GM12873 (cell line): Measurements from ENCODE around the gene TFPT.

Experiments
- CTCF ChIP-seq: IDR thresholded peaks from 2 replicates; pipeline ENCODE4 v1.5.1; 2012; ENCODE audit warnings: low read depth, mild to moderate bottlenecking, moderate library complexity, low read length, control low read depth; ENCODE audit not compliant: insufficient read depth; ENCODE audit errors: missing control alignments

TFPT gene

DNA sequence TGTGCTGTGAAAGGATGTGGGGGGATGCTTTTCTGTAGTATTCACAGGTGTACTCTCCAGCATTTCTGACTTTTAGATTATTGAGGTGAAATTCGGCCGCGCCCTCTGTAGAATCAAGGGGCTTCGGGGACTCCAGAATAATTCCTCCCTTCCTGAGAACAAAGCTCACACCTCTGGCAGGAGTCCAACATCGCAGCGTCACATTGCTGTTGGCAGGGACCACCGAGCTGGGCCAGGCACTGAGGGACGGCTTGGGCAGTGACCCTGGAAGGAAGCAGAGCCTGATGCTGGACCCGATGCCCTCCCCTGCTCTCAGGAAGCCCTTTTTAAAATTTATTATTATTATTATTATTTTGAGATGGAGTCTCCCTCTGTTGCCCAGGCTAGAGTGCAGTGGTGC is 40.6 kb downstream of the TFPT start:
- no peak for TF ChIP-seq CTCF

DNA sequence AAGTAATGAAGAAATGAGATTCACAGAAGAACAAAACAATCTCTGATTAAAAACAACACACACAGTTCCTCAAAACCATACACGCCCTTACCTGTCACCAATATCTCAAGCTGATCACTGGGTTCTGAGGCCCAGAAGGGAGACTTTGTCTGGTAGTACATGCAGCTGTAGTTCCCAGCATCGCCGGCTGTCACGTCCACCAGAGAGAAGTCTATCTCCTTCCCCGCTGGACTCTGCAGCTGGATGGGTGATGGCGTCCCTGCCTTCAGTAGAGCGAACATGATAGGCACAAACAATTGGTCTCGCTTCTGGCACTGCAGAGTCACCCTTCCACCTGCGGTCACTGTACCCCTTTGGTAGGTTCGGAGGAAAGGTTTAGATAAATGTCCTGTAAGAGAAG is 41.6 kb downstream of the TFPT start:
- TF ChIP-seq CTCF = no peak

DNA sequence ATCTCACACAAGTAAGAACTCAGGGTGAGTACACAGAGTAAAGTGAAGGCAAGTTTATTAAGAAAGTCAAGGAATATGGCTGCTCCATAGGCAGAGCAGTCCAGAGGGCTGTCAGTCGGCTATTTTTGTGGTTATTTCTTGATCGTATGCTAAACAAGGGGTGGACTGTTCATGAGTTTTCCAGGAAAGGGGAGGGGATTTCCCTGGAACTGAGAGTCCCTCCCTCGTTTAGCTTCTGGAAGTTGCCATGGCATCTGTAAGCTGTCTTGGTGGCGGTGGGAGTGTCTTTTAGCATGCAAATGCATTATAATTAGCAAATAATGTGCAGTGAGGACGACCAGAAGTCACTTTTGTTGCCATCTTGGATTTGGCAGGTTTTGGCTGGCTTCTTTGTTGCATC is 46.0 kb downstream of the TFPT start:
- no peak for TF ChIP-seq CTCF

GRCh38 chr19:54063350-54064116 is 51.9 kb downstream of the TFPT start, which contains the start of gene VSTM1:
VSTM1 (minus strand) TSS chr19:54063897; CDS start chr19:54063777, 120 bp downstream.
- no peak for TF ChIP-seq CTCF

DNA sequence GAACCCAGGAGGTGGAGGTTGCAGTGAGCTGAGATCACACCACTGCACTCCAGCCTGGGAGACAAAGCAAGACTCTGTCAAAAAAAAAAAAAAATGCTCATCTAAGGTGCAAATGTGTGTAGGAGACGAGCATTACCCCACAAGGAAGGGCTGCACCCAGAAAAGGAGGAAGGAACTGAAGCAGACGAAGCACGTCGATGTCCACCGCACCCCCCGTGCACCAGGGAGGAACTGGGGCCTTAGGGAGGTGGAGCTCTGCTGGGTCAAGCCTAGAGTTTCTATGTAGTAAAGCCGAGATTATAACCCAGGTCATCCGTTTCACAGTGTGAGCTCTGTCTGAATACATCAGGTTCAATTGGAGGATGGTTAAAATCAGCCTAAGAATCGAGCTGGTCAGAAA is 52.8 kb downstream of the TFPT start:
- TF ChIP-seq CTCF = no peak
